Measurements from ENCODE around the gene MTOR.
"Not testable (repeated sequence)": the region's sequence is repeated elsewhere in the genome, so short reads cannot be mapped to it uniquely, and the experiment has no call there.

The MTOR gene

DNA sequence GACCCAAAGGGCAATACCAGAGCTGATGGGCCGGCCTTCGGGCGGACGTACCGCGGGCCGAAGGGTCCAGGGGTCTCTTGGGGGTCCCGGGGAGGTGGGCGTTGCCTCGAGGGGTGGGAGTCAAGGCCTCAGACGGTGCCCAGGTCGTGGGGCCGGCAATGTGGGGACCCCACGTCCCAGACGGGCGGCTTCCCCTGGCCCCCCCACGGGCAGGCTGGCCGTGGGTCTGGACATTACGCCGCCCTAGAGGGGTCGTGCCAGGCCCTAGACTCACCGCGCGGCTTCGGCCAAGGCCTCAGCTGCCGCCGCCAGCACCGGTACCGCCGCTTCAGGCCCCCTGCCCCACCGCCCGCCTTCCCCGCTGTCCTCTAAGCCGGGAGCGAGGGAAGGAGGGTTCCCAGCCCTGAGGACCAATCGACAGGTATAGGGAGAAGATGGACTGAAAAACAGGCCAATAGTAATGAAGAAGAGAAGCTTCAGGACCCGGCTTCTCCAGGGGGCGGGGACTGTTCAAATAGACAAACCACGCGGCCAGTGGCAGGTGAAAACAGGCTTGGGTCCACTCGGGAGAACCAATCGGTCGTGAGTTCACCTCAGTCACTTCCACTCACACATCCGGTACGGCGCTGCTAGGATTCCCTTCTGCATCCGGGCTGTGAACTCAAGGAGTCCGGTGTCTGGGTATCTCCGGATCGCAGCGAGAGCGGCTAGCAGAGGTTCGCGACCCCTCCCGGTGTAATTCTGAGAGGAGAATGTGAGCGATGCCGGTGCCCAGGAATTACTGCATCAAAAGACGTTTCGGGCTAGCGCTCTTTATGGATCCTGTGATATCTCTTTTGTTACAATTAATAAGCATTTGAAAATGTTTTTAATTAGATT lies at the start of gene MTOR:
MTOR (minus strand) TSS at position 381 of the 879 bp plus-strand sequence. CDS start 3,142 bp downstream, outside the sequence.
- DNase-seq = no peak

DNA sequence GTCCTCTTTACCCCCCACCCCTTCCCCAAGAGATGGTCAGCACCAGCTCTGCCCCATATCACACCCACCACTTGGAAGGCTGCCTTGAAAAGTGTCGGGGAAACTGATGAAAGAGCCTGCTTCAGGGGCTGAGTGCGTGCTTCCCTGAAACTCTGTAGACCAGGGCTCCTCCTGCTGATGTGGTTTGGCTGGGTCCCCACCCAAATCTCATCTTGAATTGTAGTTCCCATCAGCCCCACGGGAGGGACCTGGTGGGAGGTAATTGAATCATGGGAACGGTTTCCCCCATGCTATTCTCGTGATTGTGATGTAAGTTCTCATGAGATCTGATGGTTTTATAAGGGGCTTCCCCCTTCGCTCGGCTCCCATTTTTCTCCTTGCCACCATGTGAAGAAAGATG lies 47.0 kb upstream of the MTOR start:
- DNase-seq = no peak

DNA sequence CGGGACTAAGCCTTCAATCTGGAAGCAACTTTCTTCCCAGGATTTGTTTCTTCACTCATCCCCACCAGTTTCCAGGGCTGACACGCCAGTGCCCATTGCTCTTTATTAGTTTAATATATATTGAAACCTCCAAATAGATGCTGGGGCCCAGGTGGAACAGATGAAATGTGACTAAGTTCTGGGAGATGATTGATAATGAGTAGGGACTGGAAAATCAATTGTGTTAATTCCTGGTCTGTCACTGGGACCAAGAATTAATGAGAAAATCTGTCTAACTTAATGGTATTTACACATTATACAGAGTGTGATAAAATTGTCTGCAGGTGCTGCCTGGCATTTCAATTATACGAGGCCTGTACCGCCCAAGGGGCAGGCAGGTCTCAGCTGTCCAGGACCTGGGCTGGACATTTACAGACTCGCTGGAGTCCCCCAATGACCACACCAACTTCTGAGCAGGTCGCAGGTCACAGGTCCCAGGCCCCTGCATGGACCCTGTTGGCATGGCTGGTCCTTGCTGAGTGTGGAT lies 46.4 kb upstream of the MTOR start:
- no peak for DNase-seq

GRCh38 chr1:11307852-11308251 lies 45.5 kb upstream of the MTOR start:
- DNase-seq = no peak

DNA sequence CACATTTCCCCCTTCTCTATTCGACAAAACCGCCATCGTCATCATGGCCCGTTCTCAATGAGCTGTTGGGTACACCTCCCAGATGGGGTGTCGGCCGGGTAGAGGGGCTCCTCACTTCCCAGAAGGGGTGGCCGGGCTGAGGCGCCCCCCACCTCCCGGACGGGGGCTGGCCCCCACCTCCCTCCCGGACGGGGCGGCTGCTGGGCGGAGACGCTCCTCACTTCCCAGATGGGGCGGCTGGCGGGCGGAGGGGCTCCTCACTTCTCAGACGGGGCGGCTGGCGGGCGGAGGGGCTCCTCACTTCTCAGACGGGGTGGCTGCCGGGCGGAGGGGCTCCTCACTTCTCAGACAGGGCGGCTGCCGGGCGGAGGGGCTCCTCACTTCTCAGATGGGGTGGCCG lies 43.2 kb upstream of the MTOR start:
- not testable (repeated sequence) for DNase-seq

DNA sequence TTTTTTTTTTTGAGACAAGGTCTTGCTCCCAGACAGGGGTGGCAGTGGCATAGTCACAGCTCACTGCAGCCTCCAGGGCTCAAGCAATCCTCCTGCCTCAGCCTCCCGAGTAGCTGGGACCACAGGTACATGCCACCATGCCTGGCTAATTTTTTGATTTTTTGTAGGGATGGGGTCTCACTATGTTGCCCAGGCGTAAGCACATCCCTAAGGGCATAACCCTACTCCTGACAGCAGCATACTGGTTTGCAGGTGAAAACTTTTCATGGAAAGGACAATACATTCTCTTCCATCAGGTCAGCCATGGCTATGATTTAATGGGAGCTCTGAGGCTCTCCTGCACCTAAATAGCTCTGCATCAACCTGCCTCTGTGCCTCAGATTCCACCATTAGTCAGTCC lies 40.0 kb upstream of the MTOR start:
- no peak for DNase-seq

DNA sequence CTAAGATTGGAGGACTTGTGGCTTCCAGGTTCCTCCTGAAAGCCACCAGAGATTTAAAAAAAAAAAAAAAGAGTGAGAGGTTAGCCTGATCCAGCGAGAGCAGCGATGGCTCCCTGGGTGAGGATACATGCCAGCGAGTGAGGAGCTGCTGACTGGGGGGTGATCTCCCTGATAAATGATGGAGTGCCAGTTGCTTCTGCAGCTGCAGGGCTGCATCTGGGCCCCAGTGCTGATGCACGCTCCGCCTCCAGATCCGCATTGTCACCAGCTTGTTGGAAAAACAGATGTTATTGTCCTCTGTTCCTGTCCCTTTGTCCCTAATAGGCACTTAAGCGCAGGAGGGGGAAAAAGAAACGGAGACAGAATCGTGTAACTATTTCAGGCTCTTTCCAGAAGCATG lies 39.2 kb upstream of the MTOR start:
- no peak for DNase-seq

DNA sequence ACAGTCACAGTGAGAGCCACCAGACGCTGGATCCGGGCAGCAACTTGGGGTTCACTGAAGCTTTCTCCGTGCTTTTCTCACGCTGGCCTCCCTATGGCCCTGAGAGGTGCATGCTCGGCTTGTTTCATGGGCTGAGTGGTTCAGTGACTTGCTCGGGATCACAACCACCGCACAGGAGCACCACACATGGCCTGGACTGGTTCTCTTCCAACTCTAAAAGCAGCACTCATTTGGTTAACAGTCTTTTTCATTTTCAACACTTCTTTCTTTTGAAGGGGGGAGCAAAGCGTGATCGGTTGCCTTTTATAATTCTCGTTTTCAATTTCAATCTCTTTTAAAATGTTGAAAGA lies 36.8 kb upstream of the MTOR start:
- no peak for DNase-seq

- DNase-seq = no peak
These were observed 36.3 kb upstream of the MTOR start for GRCh38 chr1:11298390-11299224.

GRCh38 chr1:11297774-11298173 lies 35.4 kb upstream of the MTOR start:
- not testable (repeated sequence) for DNase-seq

DNA sequence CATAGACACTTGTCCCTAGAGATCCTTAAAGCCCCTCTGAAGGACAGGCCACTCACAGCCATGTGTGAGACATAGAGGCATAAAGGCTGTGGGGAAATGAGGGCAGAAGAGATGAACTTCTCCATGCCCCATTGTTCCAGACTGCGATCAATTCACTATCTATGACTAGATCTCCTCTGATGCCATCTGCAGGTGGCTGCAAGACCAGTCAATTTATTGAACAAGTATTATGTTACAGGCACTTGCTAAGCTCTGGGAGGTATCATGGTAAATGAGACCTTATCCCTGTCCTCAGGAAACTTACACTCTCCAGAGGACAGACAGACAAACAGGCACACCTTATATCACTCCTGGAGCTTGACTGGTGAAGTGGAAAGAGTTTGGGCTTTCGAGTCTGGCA lies 33.6 kb upstream of the MTOR start:
- no peak for DNase-seq

DNA sequence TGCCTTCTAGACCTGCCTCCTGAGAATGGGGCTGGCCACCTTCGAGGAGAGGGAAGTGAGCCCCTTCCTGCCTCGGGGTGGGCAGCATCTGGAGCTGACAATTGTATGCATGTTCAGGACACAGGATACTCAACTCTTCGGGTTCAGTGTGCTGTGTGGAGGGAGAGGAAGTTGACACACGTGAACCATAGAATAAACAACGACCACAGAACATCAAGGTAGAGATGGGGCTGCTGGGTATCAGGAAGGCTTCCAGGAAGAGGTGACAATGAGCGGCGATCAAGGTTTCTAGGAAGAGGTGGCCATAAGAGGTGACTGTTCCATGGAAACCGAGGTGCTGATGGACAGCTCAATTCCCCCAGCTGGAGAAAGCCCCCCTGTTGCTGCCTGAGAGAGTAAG lies 32.6 kb upstream of the MTOR start:
- no peak for DNase-seq

GRCh38 chr1:11293856-11294255 lies 31.5 kb upstream of the MTOR start:
- no peak for DNase-seq

GRCh38 chr1:11291049-11291448 lies 28.7 kb upstream of the MTOR start:
- DNase-seq = no peak

DNA sequence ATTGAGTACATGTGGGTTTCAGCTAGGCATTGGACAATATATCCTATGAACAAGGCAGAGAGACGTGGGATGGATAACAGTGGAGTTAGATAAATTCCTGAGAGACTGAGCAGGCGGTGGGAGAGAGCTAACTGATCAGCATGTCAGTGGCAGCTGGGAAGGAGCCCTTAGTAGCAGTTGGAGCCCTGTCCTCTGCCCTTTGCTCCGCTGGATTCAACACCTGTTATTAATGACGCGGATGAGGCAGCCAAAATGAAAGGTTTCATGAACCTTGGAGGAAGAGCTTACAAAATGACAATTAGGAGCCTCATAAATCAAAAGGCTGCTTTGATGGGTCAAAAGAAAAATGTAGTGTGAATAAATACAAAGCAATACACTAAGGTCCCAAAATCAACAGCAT lies 26.7 kb upstream of the MTOR start:
- DNase-seq = no peak

DNA sequence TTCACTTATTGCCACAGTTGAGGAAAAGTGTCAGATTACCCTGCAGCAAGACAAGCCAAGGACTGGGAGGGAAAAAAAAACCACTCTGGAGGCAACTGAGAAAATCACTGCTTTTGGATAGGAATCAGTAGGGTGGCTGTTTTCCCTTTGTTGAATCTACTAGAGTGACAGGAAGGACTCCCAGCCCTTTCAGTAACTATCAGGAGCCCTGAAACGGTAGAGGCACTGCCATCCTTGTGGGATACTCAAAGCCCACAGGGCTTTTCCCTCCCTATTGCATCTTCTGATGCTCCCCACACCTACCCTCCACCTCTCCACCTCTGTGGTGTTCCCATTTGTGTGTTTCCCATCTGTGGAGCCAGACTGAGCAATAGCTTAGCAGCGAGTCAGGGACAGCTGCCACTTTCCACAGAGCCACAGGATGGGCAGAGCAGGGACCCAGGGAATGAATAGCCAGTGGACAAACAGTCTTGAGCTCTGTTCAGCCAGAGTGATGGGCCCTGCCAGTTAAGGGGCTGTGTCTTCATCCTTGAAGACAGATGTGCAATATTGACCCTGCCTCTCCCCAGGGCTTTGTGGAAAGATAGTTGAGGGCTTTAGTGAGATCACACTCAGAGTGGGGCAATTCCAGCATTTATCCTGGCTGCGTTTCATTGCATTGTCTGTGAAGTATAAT lies 24.5 kb upstream of the MTOR start:
- DNase-seq = no peak

DNA sequence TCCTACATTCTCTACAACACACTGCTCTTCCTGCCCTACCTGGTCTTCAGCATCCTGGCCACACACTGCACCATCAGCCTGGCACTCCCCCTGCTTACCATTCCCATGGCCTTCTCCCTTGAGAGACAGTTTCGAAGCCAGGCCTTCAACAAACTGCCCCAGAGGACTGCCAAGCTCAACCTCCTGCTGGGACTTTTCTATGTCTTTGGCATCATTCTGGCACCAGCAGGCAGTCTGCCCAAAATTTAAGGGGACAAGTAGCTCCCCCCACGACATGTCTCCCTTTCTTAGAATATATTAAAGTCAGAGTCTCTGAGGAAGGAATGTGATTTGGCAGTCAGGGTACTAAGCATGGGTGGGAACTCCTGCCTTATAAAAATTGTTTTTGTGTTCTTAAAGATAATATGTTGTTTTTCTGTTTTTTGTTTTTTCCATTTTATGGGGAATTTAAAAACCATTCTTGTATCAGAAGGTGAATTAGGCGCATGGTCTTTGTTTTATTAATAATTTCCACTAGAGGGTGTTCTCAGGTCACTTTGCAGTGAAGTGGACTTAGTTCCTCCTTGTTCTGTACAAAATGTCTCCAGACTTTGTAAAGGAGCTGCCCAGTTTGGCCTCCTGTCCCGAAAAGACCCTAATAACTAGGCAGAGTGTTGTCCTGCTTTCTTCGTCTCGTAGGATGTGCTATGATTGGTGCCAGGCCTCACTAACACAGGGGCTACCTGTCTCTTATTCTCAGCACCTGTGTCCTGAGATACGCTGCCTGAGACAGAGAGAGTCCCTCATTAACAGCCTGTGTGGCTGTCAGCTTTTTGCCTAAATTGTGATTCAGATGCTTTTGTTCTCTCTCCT lies 23.8 kb upstream of the MTOR start:
- DNase-seq = no peak

- DNase-seq = no peak
These were observed 22.4 kb upstream of the MTOR start for GRCh38 chr1:11284784-11285183.

DNA sequence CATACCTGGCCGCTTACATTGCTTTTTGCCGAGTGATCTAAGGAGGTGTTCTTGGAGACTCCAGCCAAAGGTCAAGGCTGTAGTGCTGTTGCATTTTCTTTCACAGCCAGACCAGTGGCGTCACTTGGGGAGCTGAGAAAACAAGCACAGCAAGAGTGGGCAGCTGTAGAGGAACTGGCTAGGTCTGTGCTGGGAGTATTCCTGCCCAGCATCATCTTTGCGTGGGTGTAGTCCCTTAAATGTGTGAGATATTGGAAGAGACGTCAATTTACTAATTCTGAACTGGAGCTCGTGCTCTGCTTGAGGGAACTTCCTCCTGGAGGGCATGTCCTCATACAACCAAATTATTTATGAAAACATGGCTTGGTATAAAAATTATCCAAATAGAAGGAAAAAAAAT lies 20.8 kb upstream of the MTOR start:
- no peak for DNase-seq

- no peak for DNase-seq
These were observed 19.4 kb upstream of the MTOR start for GRCh38 chr1:11281518-11282331.

DNA sequence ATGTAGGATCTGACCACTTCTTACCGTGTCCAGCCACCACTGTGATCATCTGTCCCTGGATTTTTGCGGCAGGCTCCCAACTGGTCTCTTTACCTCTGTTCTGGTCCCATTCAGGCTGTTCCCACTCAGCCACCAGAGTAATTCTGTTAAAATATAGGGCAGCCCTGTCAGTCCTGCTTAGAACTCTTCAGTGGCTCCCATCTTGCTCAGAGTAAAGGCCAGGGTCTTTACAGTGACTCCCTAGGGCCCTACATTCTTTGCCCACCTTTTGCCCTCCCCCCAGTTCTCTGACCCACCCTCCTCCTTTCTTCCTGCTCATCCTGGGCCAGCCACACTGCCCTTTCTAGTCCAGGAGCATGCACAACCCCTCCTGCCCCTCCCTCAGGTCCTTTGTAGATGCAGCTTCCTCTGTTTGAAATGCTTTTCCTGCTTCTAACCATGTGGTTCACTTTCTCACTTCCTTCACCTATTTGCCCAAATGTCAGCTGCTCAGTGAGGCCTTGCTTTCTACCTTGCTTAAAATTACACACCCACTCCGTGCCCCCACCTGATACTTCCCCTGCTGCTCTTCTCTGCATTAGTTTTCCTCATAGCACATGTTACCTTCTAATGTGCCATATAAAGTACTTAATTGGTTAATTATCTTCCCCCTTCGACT lies 18.5 kb upstream of the MTOR start:
- DNase-seq = no peak

Data from cortex of kidney (tissue), 1 donor.